NCI-H524 (cell line): Measurements from ENCODE around the gene KRT74.
A peak's percentile ranks its signal among the peaks of the same experiment; 100 is the strongest.

Experiments used
- DNase-seq, 2 experiments: peaks; one replicate each; lab custom pipeline; 2025; lab: John Stamatoyannopoulos, UW

Gene KRT74

GRCh38 chr12:52537101-52537500, 36.5 kb downstream of the KRT74 start:
- no peak for DNase-seq

GRCh38 chr12:52535574-52535973, 38.1 kb downstream of the KRT74 start:
- DNase-seq, result peak; percentile 58 to 72

GRCh38 chr12:52534482-52534881, 39.2 kb downstream of the KRT74 start:
- no peak for DNase-seq

GRCh38 chr12:52533686-52534470, 39.8 kb downstream of the KRT74 start:
- DNase-seq, result no peak

- no peak for DNase-seq
Observed at GRCh38 chr12:52532636-52533035, 41.0 kb downstream of the KRT74 start.

- DNase-seq, result no peak
Observed at GRCh38 chr12:52531566-52532300, 41.9 kb downstream of the KRT74 start.

GRCh38 chr12:52530905-52531304, 42.7 kb downstream of the KRT74 start:
- DNase-seq, result no peak

GRCh38 chr12:52530366-52530765, 43.3 kb downstream of the KRT74 start:
- no peak for DNase-seq

GRCh38 chr12:52529846-52530245, 43.8 kb downstream of the KRT74 start:
- DNase-seq, result no peak

GRCh38 chr12:52529417-52529816, 44.2 kb downstream of the KRT74 start:
- no peak for DNase-seq

GRCh38 chr12:52528641-52529143, 45.0 kb downstream of the KRT74 start:
- no peak for DNase-seq

- no peak for DNase-seq
Observed at GRCh38 chr12:52527121-52527800, 46.4 kb downstream of the KRT74 start.

GRCh38 chr12:52526511-52526951, 47.1 kb downstream of the KRT74 start:
- DNase-seq, result no peak

GRCh38 chr12:52525661-52526499, 47.8 kb downstream of the KRT74 start:
- DNase-seq, result no peak

GRCh38 chr12:52524898-52525591, 48.6 kb downstream of the KRT74 start:
- no peak for DNase-seq

- DNase-seq, result no peak
Observed at GRCh38 chr12:52524241-52524897, 49.3 kb downstream of the KRT74 start.

GRCh38 chr12:52523824-52524223, 49.8 kb downstream of the KRT74 start:
- DNase-seq, result no peak

- no peak for DNase-seq
Observed at GRCh38 chr12:52522346-52523011, 51.2 kb downstream of the KRT74 start.

- peak in 1 of 2 experiments; percentile 56 for DNase-seq
Observed at GRCh38 chr12:52521568-52522266, 51.9 kb downstream of the KRT74 start.
